MCF 10A (cell line): ENCODE results near the gene SIGLEC11. TPM values are rescaled to one million over a fixed set of nuclear protein-coding genes. Genes with fewer than 3 reads are reported as not detected.

Experiments
- BruUV-seq: library from RNA; stranded (reverse); fragments of 400-500 nt; replicated peaks from 2 replicates; lab custom pipeline; 2021; lab: Mats Ljungman, UMichigan
- CTCF ChIA-PET: fragments of 300-600 bp; sonication (Branson Sonifier 250); formaldehyde crosslinking; extraction: SDS; loops from one replicate; lab custom pipeline; 2021; ENCODE audit warnings: antibody characterized with exemption, inconsistent platforms; lab: Yijun Ruan, JAX
- POLR2A ChIA-PET: fragments of 300-600, 350-650 bp; sonication (Branson Sonifier 250); formaldehyde crosslinking; extraction: SDS; loops from one replicate; lab custom pipeline; 2020; ENCODE audit warnings: antibody characterized with exemption, inconsistent platforms; lab: Yijun Ruan, JAX
- DNase-seq: peaks from one replicate; pipeline ENCODE4 v3.0.0-alpha.2; 2018; ENCODE audit not compliant: unreplicated experiment
- H3K27ac Mint-ChIP-seq: one replicate; pipeline ENCODE4 v1.8.0; 2022; ENCODE audit warnings: mild to moderate bottlenecking, low read depth, mixed read lengths; ENCODE audit not compliant: unreplicated experiment
- H3K27me3 Mint-ChIP-seq: one replicate; pipeline ENCODE4 v1.8.0; 2022; ENCODE audit warnings: mixed read lengths; ENCODE audit not compliant: insufficient read depth, unreplicated experiment
- H3K36me3 Mint-ChIP-seq: one replicate; pipeline ENCODE4 v1.8.0; 2022; ENCODE audit warnings: mild to moderate bottlenecking, moderate library complexity, mixed read lengths; ENCODE audit not compliant: insufficient read depth, unreplicated experiment
- H3K4me1 Mint-ChIP-seq: one replicate; pipeline ENCODE4 v1.8.0; 2022; ENCODE audit warnings: mixed read lengths; ENCODE audit not compliant: insufficient read depth, unreplicated experiment
- H3K4me3 Mint-ChIP-seq: one replicate; pipeline ENCODE4 v1.8.0; 2022; ENCODE audit warnings: mild to moderate bottlenecking, moderate library complexity, mixed read lengths; ENCODE audit not compliant: unreplicated experiment
- H3K9me3 Mint-ChIP-seq: one replicate; pipeline ENCODE4 v1.8.0; 2022; ENCODE audit warnings: mixed read lengths; ENCODE audit not compliant: unreplicated experiment
- intact Hi-C: fragments of 100-400 bp; cut with micrococcal nuclease; formaldehyde crosslinking; loops from 2 replicates; pipeline ENCODE4 v1.14.1; 2022
- total RNA-seq: library from RNA; stranded (reverse); gene quantifications from 2 replicates; pipeline ENCODE4 v1.2.3, GENCODE V29; 2022
- TF ChIP-seq, protein P1 (sequence below): fragments of 200-600 bp; IDR thresholded peaks from one replicate; pipeline ENCODE4 v1.8.0; 2022; ENCODE audit warnings: antibody characterized with exemption, mild to moderate bottlenecking; ENCODE audit not compliant: unreplicated experiment

The SIGLEC11 gene
- total RNA-seq, 1 experiment from 2014 or later = not detected

DNA sequence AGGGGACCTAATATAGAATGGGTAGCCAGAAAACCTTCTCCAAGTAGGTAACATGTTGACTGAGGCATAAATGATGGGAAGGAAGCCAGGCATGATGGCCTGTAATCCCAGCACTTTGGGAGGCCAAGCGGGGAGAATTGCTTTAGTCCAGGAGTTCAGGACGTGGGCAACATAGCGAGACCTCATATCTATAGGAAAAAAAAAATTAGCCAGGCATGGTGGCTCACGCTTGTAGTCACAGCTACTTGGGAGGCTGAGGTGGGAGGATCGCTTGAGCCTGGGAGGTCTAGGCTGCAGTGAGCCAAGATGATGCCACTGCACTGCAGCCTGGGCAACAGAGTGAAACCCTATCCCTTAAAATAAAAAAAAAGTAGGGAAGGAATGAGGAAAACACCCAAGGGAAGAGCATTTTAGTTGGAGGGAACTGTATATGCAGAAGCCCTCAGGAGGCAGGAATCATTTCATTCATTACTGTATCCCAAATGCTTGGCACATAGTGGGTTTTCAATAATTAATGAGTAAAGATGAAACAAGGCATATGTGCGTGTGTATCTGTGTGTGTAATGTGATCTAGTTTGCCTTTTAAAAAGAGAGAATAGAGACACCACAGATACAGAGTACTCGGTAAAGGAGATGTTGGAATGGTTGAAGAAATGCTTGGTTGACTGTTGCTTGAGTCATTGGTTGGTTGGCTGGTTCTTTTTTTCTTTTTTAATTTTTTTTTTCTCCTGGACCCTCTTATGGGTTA is 29.5 kb downstream of the SIGLEC11 start:
- TF ChIP-seq, protein P1, sequence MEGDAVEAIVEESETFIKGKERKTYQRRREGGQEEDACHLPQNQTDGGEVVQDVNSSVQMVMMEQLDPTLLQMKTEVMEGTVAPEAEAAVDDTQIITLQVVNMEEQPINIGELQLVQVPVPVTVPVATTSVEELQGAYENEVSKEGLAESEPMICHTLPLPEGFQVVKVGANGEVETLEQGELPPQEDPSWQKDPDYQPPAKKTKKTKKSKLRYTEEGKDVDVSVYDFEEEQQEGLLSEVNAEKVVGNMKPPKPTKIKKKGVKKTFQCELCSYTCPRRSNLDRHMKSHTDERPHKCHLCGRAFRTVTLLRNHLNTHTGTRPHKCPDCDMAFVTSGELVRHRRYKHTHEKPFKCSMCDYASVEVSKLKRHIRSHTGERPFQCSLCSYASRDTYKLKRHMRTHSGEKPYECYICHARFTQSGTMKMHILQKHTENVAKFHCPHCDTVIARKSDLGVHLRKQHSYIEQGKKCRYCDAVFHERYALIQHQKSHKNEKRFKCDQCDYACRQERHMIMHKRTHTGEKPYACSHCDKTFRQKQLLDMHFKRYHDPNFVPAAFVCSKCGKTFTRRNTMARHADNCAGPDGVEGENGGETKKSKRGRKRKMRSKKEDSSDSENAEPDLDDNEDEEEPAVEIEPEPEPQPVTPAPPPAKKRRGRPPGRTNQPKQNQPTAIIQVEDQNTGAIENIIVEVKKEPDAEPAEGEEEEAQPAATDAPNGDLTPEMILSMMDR = no peak
- CTCF ChIA-PET = interaction anchor here (0.6 to 2.4 kb wide), 3 partner anchors 204 to 253 kb away, joined by 3 to 10 read pairs (median 6); no protein-coding TSS in a partner anchor
- H3K9me3 Mint-ChIP-seq = no peaks in the 10 kb centered on the region
- no peaks in the 10 kb centered on the region for H3K27me3 Mint-ChIP-seq
- POLR2A ChIA-PET = interaction anchor here (0.6 to 4.1 kb wide), 2 partner anchors 55 to 458 kb away, joined by 3 to 35 read pairs; partner anchors contain the start of genes AKT1S1, FLT3LG and TBC1D17
- intact Hi-C loops = no loop called here
- BruUV-seq = TSS peak; percentile 9
- no peak overlapping the region for H3K4me3 Mint-ChIP-seq
- peaks cover 16% of the 10 kb centered on the region for H3K4me1 Mint-ChIP-seq
- DNase-seq = no peak
- no peak overlapping the region for H3K27ac Mint-ChIP-seq
- H3K36me3 Mint-ChIP-seq = peaks cover 56% of the 10 kb centered on the region

DNA sequence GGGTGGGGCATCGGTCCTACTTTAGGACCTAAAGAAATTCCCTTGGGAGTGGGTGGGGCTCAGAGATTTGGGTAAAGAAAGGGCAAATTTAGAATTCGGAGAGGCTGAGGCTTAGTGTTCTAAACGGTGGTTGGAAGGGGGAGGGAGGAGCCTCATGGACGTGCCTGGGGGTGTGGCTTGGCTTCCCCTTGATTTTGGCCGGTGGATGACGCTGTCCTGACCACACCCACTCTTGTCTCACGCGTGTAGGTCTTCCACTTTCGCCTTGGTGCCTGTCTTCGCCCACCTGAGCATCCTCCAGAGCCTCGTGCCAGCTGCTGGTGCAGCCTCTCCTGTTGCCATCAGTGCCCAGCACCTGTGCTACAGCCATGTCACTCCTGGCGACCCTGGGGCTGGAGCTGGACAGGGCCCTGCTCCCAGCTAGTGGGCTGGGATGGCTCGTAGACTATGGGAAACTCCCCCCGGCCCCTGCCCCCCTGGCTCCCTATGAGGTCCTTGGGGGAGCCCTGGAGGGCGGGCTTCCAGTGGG is 30.4 kb downstream of the SIGLEC11 start:
- intact Hi-C loops = no loop called here
- H3K9me3 Mint-ChIP-seq = no peaks in the 10 kb centered on the region
- ChIA-PET POLR2A (interaction anchor here (0.6 to 4.1 kb wide), 4 partner anchors 54 to 457 kb away, joined by 3 to 35 read pairs (median 16); partner anchors contain the start of genes AKT1S1, FLT3LG, PNKP and TBC1D17), CTCF (interaction anchor here (2.4 kb wide), 1 partner anchor 205 kb away, joined by 10 read pairs; no protein-coding TSS in a partner anchor)
- H3K36me3 Mint-ChIP-seq = peaks cover 65% of the 10 kb centered on the region
- no peaks in the 10 kb centered on the region for H3K27me3 Mint-ChIP-seq
- peaks cover 16% of the 10 kb centered on the region for H3K4me1 Mint-ChIP-seq
- no peak for DNase-seq
- TF ChIP-seq, protein P1 = no peak
- H3K27ac Mint-ChIP-seq = no peak overlapping the region
- no TSS peak for BruUV-seq
- H3K4me3 Mint-ChIP-seq = peak overlapping the region; percentile 85

DNA sequence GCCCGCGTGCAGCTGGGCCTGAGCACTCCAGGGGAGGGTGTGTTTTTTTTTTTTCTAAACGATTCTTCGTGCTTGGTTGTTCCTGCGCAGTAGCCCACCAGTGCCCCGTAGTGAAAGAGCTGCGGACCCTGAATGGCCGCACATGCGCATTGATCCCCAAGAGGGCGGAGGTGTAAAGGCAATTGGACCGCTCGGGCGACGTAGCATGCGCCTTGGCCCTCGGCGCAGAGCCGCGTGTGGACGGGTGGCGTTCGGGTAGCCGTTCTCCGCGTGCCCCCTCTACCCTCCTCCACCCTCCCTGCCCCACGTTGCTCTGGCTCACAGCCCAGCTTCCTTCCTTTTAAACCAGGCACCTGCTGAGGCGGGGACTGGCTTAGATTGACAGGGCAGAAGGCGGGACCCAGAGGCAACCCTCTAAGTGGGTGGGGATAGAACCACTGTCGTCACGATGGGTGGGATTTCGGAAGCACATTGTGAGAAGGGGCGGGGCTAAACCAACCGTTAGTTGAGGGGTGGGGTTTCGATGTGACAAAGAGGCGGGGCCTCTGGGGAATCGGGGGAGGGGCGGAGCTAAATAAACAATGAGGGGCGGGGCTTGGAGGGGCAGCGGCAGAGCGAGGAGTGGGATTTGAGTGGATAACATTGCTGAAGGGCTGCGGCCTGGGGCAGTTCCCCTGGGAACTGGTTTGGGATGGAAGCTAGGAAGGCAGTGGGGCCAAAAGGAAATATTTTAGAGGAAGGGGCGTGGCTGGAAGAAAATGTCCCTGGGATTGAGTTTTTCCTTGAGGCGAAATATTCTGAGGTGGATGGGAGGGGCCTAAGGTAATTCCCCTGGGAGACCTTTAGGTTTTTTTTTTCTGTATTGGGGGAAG is 31.1 kb downstream of the SIGLEC11 start:
- peak overlapping the region; percentile 85 for H3K4me3 Mint-ChIP-seq
- ChIA-PET CTCF (interaction anchor here (0.6 to 2.4 kb wide), 2 partner anchors 9 to 206 kb away, joined by 3 to 10 read pairs; no protein-coding TSS in a partner anchor), POLR2A (interaction anchor here (0.6 to 4.1 kb wide), 11 partner anchors 53 to 1059 kb away, joined by 3 to 35 read pairs (median 4); partner anchors contain the start of genes AKT1S1, ALDH16A1, GYS1 and PNKP)
- peak overlapping the region; percentile 90 for H3K27ac Mint-ChIP-seq
- TF ChIP-seq, protein P1 = no peak
- BruUV-seq = no TSS peak
- no peaks in the 10 kb centered on the region for H3K27me3 Mint-ChIP-seq
- DNase-seq = peak; percentile 98
- H3K4me1 Mint-ChIP-seq = peaks cover 16% of the 10 kb centered on the region
- peaks cover 72% of the 10 kb centered on the region for H3K36me3 Mint-ChIP-seq
- H3K9me3 Mint-ChIP-seq = no peaks in the 10 kb centered on the region
- intact Hi-C loops = loop anchor here (2.0 kb wide), 2 partner anchors 53 to 163 kb away; partner anchors contain the start of genes AKT1S1, AP2A1 and TBC1D17
